K562 (cell line): ENCODE measurements around the gene TACSTD2. TPM values are rescaled to one million over a fixed set of nuclear protein-coding genes. Genes with fewer than 3 reads are reported as not detected.

ENCODE experiments used
- ATAC-seq: fragments of 200-7000 bp; cut with Tn5 transposase; 3 replicates; pipeline ENCODE4 v1.9.1; 2020; ENCODE audit warnings: moderate library complexity
- BruUV-seq: library from RNA; stranded (reverse); fragments of 400-500 nt; replicated peaks from 2 replicates; lab custom pipeline; 2021; lab: Mats Ljungman, UMichigan
- CTCF ChIA-PET: fragments of 300-600 bp; formaldehyde crosslinking; extraction: SDS; loops from one replicate; lab custom pipeline; 2021; ENCODE audit warnings: low intra/inter-chr PET ratio; lab: Yijun Ruan, JAX
- POLR2A ChIA-PET: fragments of 300-600, 350-650 bp; sonication (Branson Sonifier 250); formaldehyde crosslinking; extraction: SDS; loops from one replicate; lab custom pipeline; 2021; ENCODE audit warnings: antibody characterized with exemption, inconsistent platforms; lab: Yijun Ruan, JAX
- DNase-seq, 4 experiments: peaks; one replicate each; pipeline versions ENCODE4 v3.0.0 to v3.0.0-alpha.2; 2011 to 2018; ENCODE audit warnings: low spot score in 3 of 4, mixed read lengths in 3 of 4; ENCODE audit errors: extremely low read depth in 1 of 4
- FAIRE-seq: peaks from 2 replicates; lab custom pipeline; 2011; peaks lifted over from hg19 to GRCh38; lab: Jason Lieb, UNC
- H2AFZ ChIP-seq: 2 replicates; pipeline ENCODE4 v1.6.0; 2011; ENCODE audit warnings: low read depth, low read length, control low read depth, inconsistent platforms
- H3K27ac ChIP-seq: fragments of 200-600 bp; 3 replicates; pipeline ENCODE4 v1.8.0; 2011; ENCODE audit warnings: low read depth, mild to moderate bottlenecking, control low read depth, inconsistent platforms, low read length, moderate library complexity, mixed read lengths; ENCODE audit errors: extremely low read depth
- H3K27me3 ChIP-seq, 2 experiments: fragments of 300-600 bp in 1 of 2; 2 replicates in 1 of 2; 3 replicates in 1 of 2; pipeline versions ENCODE4 v1.6.0 to v1.8.0; 2011; ENCODE audit warnings: inconsistent platforms in 2 of 2, low read length in 2 of 2, mild to moderate bottlenecking in 1 of 2, mixed read lengths in 1 of 2, moderate library complexity in 1 of 2; ENCODE audit not compliant: control insufficient read depth in 2 of 2, insufficient read depth in 2 of 2
- H3K36me3 ChIP-seq: fragments of 300-600 bp; 3 replicates; pipeline ENCODE4 v1.8.0; 2011; ENCODE audit warnings: mild to moderate bottlenecking, low read length, inconsistent platforms; ENCODE audit not compliant: control insufficient read depth, insufficient read depth
- H3K4me1 ChIP-seq, 2 experiments: fragments of 200-600 bp in 1 of 2; replicated peaks in 1 of 2; 2 replicates in 1 of 2; 3 replicates in 1 of 2; pipeline versions ENCODE4 v1.5.1 to v1.8.0; 2011; ENCODE audit warnings: inconsistent platforms in 2 of 2, low read length in 2 of 2, mild to moderate bottlenecking in 1 of 2, mixed read lengths in 1 of 2, moderate library complexity in 1 of 2; ENCODE audit not compliant: control insufficient read depth in 2 of 2, insufficient read depth in 2 of 2
- H3K4me2 ChIP-seq: 2 replicates; pipeline ENCODE4 v1.6.1; 2011; ENCODE audit warnings: low read length, control low read depth, inconsistent platforms, mixed read lengths; ENCODE audit not compliant: insufficient read depth
- H3K4me3 ChIP-seq: fragments of 200-600 bp; sonication (generic), shearing (Covaris generic); 2 replicates; pipeline ENCODE4 v1.5.1; 2016; ENCODE audit warnings: control low read depth, inconsistent platforms
- H3K79me2 ChIP-seq: fragments of 200-600 bp; 3 replicates; pipeline ENCODE4 v1.8.0; 2011; ENCODE audit warnings: low read length, inconsistent platforms; ENCODE audit not compliant: control insufficient read depth, insufficient read depth
- H3K9ac ChIP-seq, 2 experiments: 2 replicates each; pipeline versions ENCODE4 v1.6.0 to v1.6.1; 2011; ENCODE audit warnings: low read depth in 2 of 2, low read length in 2 of 2, control low read depth in 1 of 2, inconsistent platforms in 1 of 2, mild to moderate bottlenecking in 1 of 2, mixed read lengths in 1 of 2; ENCODE audit not compliant: insufficient read depth in 1 of 2
- H3K9me1 ChIP-seq: one replicate; pipeline ENCODE4 v1.6.0; 2011; ENCODE audit warnings: inconsistent platforms, mild to moderate bottlenecking, low read length, moderate library complexity; ENCODE audit not compliant: control insufficient read depth, insufficient read depth
- H3K9me3 ChIP-seq: replicated peaks from 2 replicates; pipeline ENCODE4 v1.5.1; 2011; ENCODE audit warnings: low read depth, low read length, inconsistent platforms; ENCODE audit not compliant: control insufficient read depth, insufficient read depth
- H4K20me1 ChIP-seq: replicated peaks from 2 replicates; pipeline ENCODE4 v1.6.1; 2011; ENCODE audit warnings: low read length, inconsistent platforms, mixed read lengths; ENCODE audit not compliant: control insufficient read depth, insufficient read depth
- ATF4 ChIP-seq: fragments of 450-650 bp; formaldehyde crosslinking; IDR thresholded peaks from 2 replicates; pipeline ENCODE4 v1.4.0; 2022; ENCODE audit warnings: mild to moderate bottlenecking, moderate library complexity
- BCL6 ChIP-seq: fragments of 250-450 bp; sonication (Bioruptor Pico); IDR thresholded peaks from 2 replicates; pipeline ENCODE4 v1.4.0; 2020
- COPS2 ChIP-seq: fragments of 450-650 bp; conservative IDR thresholded peaks from 2 replicates; pipeline ENCODE4 v1.6.1; 2016; ENCODE audit warnings: mild to moderate bottlenecking, moderate library complexity
- E2F1 ChIP-seq: sonication (generic); formaldehyde crosslinking; IDR thresholded peaks from 2 replicates; pipeline ENCODE4 v1.8.1; 2023; ENCODE audit warnings: mild to moderate bottlenecking, missing genetic modification reagents, moderate library complexity
- ELF2 ChIP-seq: fragments of 250-450 bp; sonication (Bioruptor Pico); IDR thresholded peaks from 2 replicates; pipeline ENCODE4 v1.5.0; 2021; ENCODE audit warnings: mild to moderate bottlenecking
- GATA2 ChIP-seq: sonication (generic); formaldehyde crosslinking; IDR thresholded peaks from 2 replicates; pipeline ENCODE4 v1.4.0; 2020; ENCODE audit warnings: mild to moderate bottlenecking, missing genetic modification reagents
- LEF1 ChIP-seq: fragments of 450-650 bp; IDR thresholded peaks from 2 replicates; pipeline ENCODE4 v1.6.1; 2016; ENCODE audit warnings: mild to moderate bottlenecking
- MCM2 ChIP-seq: fragments of 450-650 bp; IDR thresholded peaks from 2 replicates; pipeline ENCODE4 v1.6.1; 2017; ENCODE audit warnings: low read depth, mild to moderate bottlenecking
- MNT ChIP-seq, 2 experiments: fragments of 450-650 bp; conservative IDR thresholded peaks; 2 replicates each; pipeline ENCODE4 v1.6.1; 2017; ENCODE audit warnings: mild to moderate bottlenecking in 2 of 2, moderate library complexity in 2 of 2
- NFE2 ChIP-seq: IDR thresholded peaks from 2 replicates; pipeline ENCODE4 v1.6.1; 2014; ENCODE audit warnings: antibody characterized with exemption, low read depth
- NRF1 ChIP-seq, 2 experiments: fragments of 450-650 bp; IDR thresholded peaks in 1 of 2; conservative IDR thresholded peaks in 1 of 2; 2 replicates each; pipeline ENCODE4 v1.6.1; 2014; ENCODE audit warnings: mild to moderate bottlenecking in 2 of 2
- RFX1 ChIP-seq: fragments of 450-650 bp; IDR thresholded peaks from 2 replicates; pipeline ENCODE4 v1.6.1; 2016; ENCODE audit warnings: mild to moderate bottlenecking, moderate library complexity
- SMARCC2 ChIP-seq: fragments of 450-650 bp; IDR thresholded peaks from 2 replicates; pipeline ENCODE4 v1.6.1; 2017; ENCODE audit warnings: antibody characterized with exemption, moderate library complexity, mild to moderate bottlenecking, low read depth
- SREBF2 ChIP-seq: sonication (generic); formaldehyde crosslinking; IDR thresholded peaks from 2 replicates; pipeline ENCODE4 v1.4.0; 2020; ENCODE audit warnings: mild to moderate bottlenecking, missing genetic modification reagents
- XRCC3 ChIP-seq: fragments of 450-650 bp; IDR thresholded peaks from 2 replicates; pipeline ENCODE4 v1.6.1; 2017; ENCODE audit warnings: mild to moderate bottlenecking, moderate library complexity
- ZKSCAN1 ChIP-seq: fragments of 150-350 bp; IDR thresholded peaks from 2 replicates; pipeline ENCODE4 v1.6.1; 2016; ENCODE audit warnings: low read depth, low read length
- ZNF232 ChIP-seq: sonication (generic); formaldehyde crosslinking; IDR thresholded peaks from 2 replicates; pipeline ENCODE4 v1.8.0; 2022; ENCODE audit warnings: mild to moderate bottlenecking, missing genetic modification reagents
- ZNF436 ChIP-seq: fragments of 250-450, 450-650 bp; sonication (Bioruptor Pico); formaldehyde crosslinking; IDR thresholded peaks from 2 replicates; pipeline ENCODE4 v1.7.0; 2020; ENCODE audit warnings: mild to moderate bottlenecking
- in situ Hi-C: fragments of 300-500 bp; cut with MboI; formaldehyde crosslinking; loops from 4 replicates; pipeline ENCODE4 v1.15.0; 2018; ENCODE audit warnings: inconsistent platforms, mixed read lengths
- intact Hi-C: fragments of 100-400 bp; cut with micrococcal nuclease; formaldehyde crosslinking; loops from 2 replicates; pipeline ENCODE4 v1.14.2; 2022
- polyA plus RNA-seq, 8 experiments: library from polyadenylated mRNA; depleted of rRNA in 4 of 8; stranded (reverse) in 5 of 8; unstranded in 3 of 8; fragments of >200 nt; fragmentation: Nextera tagmentation in 2 of 8; fragmentation: Illumina TruSeq in 1 of 8; extraction: Ambion mirVana in 2 of 8; extraction: Trizol in 1 of 8; gene quantifications; 2 replicates each; pipeline versions ENCODE4 v1.2.1 to v1.2.3, GENCODE V29; 2011 to 2014; ENCODE audit warnings: inconsistent platforms in 1 of 8, missing spikeins in 1 of 8
- total RNA-seq, 7 experiments: library from RNA; depleted of rRNA in 6 of 7; stranded (reverse); fragments of >200 nt in 6 of 7; fragmentation: Illumina TruSeq in 2 of 7; extraction: Trizol in 2 of 7; gene quantifications; 2 replicates each; pipeline versions ENCODE4 v1.2.1 to v1.2.3, GENCODE V29; 2011 to 2021; ENCODE audit warnings: low replicate concordance in 1 of 7

The TACSTD2 gene
- total and polyA plus RNA-seq, 9 of the 15 experiments (the other 6 are each of a cell fraction or from before 2014, with no cell fraction given), result 0.04 to 0.31 TPM; not detected in 7

- TF ChIP-seq ATF4 (CRISPR knock-in tag) (no peak), ZNF232 (CRISPR knock-in tag) (no peak), ELF2 (CRISPR knock-in tag) (no peak), RFX1 (no peak)
Measured at GRCh38 chr1:58608945-58609344, 31.9 kb upstream of the TACSTD2 start (continued).

GRCh38 chr1:58608297-58608696 is 31.2 kb upstream of the TACSTD2 start:
- H3K4me2 ChIP-seq, result no peak overlapping the region
- H3K27ac ChIP-seq, result no peak overlapping the region
- H4K20me1 ChIP-seq, result no peaks in the 10 kb centered on the region
- in situ Hi-C loops, result no loop called here
- no peaks in the 10 kb centered on the region for H3K9me3 ChIP-seq
- H3K4me3 ChIP-seq, result no peak overlapping the region
- no peak for TF ChIP-seq NRF1 (conservative IDR thresholded peaks at IDR 0.05 in 1 of 2, IDR thresholded peaks at IDR 0.05 in 1 of 2)
- no peak for TF ChIP-seq GATA2 (CRISPR knock-in tag)
- TF ChIP-seq ZKSCAN1, result no peak
- TF ChIP-seq MNT (conservative IDR thresholded peaks at IDR 0.05), result no peak
- TF ChIP-seq ZNF436 (CRISPR knock-in tag), result no peak
- no peak for TF ChIP-seq SMARCC2
- no peak for TF ChIP-seq MCM2
- no peak for TF ChIP-seq E2F1 (CRISPR knock-in tag)
- no peak for TF ChIP-seq XRCC3
- TF ChIP-seq NFE2, result no peak
- TF ChIP-seq COPS2, result no peak
- TF ChIP-seq BCL6 (CRISPR knock-in tag), result no peak
- TF ChIP-seq LEF1, result no peak
- TF ChIP-seq SREBF2 (CRISPR knock-in tag), result no peak
- TF ChIP-seq, all 486 proteins: peak for 0
- no peaks in the 10 kb centered on the region for H3K9me1 ChIP-seq
- ChIA-PET POLR2A (no interaction called here), CTCF (no interaction called here)
- intact Hi-C loops, result no loop called here
- no peaks in the 10 kb centered on the region for H3K27me3 ChIP-seq
- H3K9ac ChIP-seq, result no peak overlapping the region
- no TSS peak for BruUV-seq
- FAIRE-seq (no peak), ATAC-seq (no peak), DNase-seq (no peak)
- H3K4me1 ChIP-seq, result no peaks in the 10 kb centered on the region
- no peaks in the 10 kb centered on the region for H3K36me3 ChIP-seq
- H2AFZ ChIP-seq, result no peak overlapping the region
- no peaks in the 10 kb centered on the region for H3K79me2 ChIP-seq
